ENCODE results near the gene TTC31. TPM values are rescaled to one million over a fixed set of nuclear protein-coding genes. Genes with fewer than 3 reads are reported as not detected.

Gene TTC31
- total and polyA plus RNA-seq, 4 donors, result 5.6 to 21.8 (median 18.3) TPM

GRCh38 chr2:74503506-74504475, 20.9 kb downstream of the TTC31 start:
- H3K36me3 ChIP-seq (ENCODE audit: control insufficient read depth, insufficient read depth, low read length), result peaks cover 15% of the 10 kb centered on the region
- H3K9me3 ChIP-seq (ENCODE audit: control insufficient read depth, insufficient read depth, low read length), result no peaks in the 10 kb centered on the region
- H3K27me3 ChIP-seq (ENCODE audit: control insufficient read depth, insufficient read depth, low read length), result peaks cover 83% of the 10 kb centered on the region
- H3K4me3 ChIP-seq (ENCODE audit: low read depth, low read length), result peak overlapping the region; percentile 45
- peaks cover 70% of the 10 kb centered on the region for H3K4me1 ChIP-seq (ENCODE audit: control insufficient read depth, insufficient read depth, low read length)
- H3K27ac ChIP-seq (ENCODE audit: low read depth, low read length), result no peak overlapping the region
- 21% methylated on average over 44 of the region's 45 CpGs for WGBS (ENCODE audit: insufficient coverage)
- no peak for DNase-seq (ENCODE audit: low read depth in 4 of 6, low spot score in 6 of 6)

GRCh38 chr2:74504591-74504990, 21.7 kb downstream of the TTC31 start:
- Histone ChIP-seq H3K4me1 (ENCODE audit: control insufficient read depth, insufficient read depth, low read length) (peaks cover 62% of the 10 kb centered on the region), H3K36me3 (ENCODE audit: control insufficient read depth, insufficient read depth, low read length) (peaks cover 15% of the 10 kb centered on the region), H3K4me3 (ENCODE audit: low read depth, low read length) (no peak overlapping the region), H3K9me3 (ENCODE audit: control insufficient read depth, insufficient read depth, low read length) (no peaks in the 10 kb centered on the region), H3K27ac (ENCODE audit: low read depth, low read length) (no peak overlapping the region), H3K27me3 (ENCODE audit: control insufficient read depth, insufficient read depth, low read length) (peaks cover 80% of the 10 kb centered on the region)
- 83% methylated on average over 1 of the region's 3 CpGs for WGBS (ENCODE audit: insufficient coverage)
- no peak for DNase-seq (ENCODE audit: low read depth in 4 of 6, low spot score in 6 of 6)

GRCh38 chr2:74505448-74506246, 22.8 kb downstream of the TTC31 start:
- no peak overlapping the region for H3K27ac ChIP-seq (ENCODE audit: low read depth, low read length)
- H3K9me3 ChIP-seq (ENCODE audit: control insufficient read depth, insufficient read depth, low read length), result no peaks in the 10 kb centered on the region
- H3K36me3 ChIP-seq (ENCODE audit: control insufficient read depth, insufficient read depth, low read length), result peaks cover 15% of the 10 kb centered on the region
- no peak overlapping the region for H3K4me3 ChIP-seq (ENCODE audit: low read depth, low read length)
- no CpG with 5 or more reads among the region's 14 CpGs for WGBS (ENCODE audit: insufficient coverage)
- DNase-seq (ENCODE audit: low read depth in 4 of 6, low spot score in 6 of 6), result no peak
- H3K4me1 ChIP-seq (ENCODE audit: control insufficient read depth, insufficient read depth, low read length), result peaks cover 55% of the 10 kb centered on the region
- peaks cover 80% of the 10 kb centered on the region for H3K27me3 ChIP-seq (ENCODE audit: control insufficient read depth, insufficient read depth, low read length)

- peaks cover 80% of the 10 kb centered on the region for H3K27me3 ChIP-seq (ENCODE audit: control insufficient read depth, insufficient read depth, low read length)
These were observed 24.5 kb downstream of the TTC31 start, which contains the start of gene PCGF1 for GRCh38 chr2:74507145-74507925. TSS of gene PCGF1 (minus strand) at chr2:74507695. CDS start at chr2:74507668, 27 bp downstream.

GRCh38 chr2:74507926-74508520, 25.1 kb downstream of the TTC31 start:
- WGBS (ENCODE audit: insufficient coverage), result 1% methylated on average over 29 of the region's 38 CpGs
- Histone ChIP-seq H3K9me3 (ENCODE audit: control insufficient read depth, insufficient read depth, low read length) (no peaks in the 10 kb centered on the region), H3K27me3 (ENCODE audit: control insufficient read depth, insufficient read depth, low read length) (peaks cover 79% of the 10 kb centered on the region), H3K4me3 (ENCODE audit: low read depth, low read length) (peak overlapping the region; percentile 100), H3K36me3 (ENCODE audit: control insufficient read depth, insufficient read depth, low read length) (peaks cover 15% of the 10 kb centered on the region), H3K4me1 (ENCODE audit: control insufficient read depth, insufficient read depth, low read length) (peaks cover 42% of the 10 kb centered on the region), H3K27ac (ENCODE audit: low read depth, low read length) (peak overlapping the region; percentile 100)
- DNase-seq (ENCODE audit: low read depth in 4 of 6, low spot score in 6 of 6), result peak in 1 of 6 donors; percentile 69

More at GRCh38 chr2:74507145-74507925, 24.5 kb downstream of the TTC31 start, which contains the start of gene PCGF1:
- DNase-seq (ENCODE audit: low read depth in 4 of 6, low spot score in 6 of 6), result peak; percentile 98 to 100 (median 98)
- Histone ChIP-seq H3K36me3 (ENCODE audit: control insufficient read depth, insufficient read depth, low read length) (peaks cover 15% of the 10 kb centered on the region), H3K27ac (ENCODE audit: low read depth, low read length) (peak within 1 kb of the TSS; percentile 100), H3K4me1 (ENCODE audit: control insufficient read depth, insufficient read depth, low read length) (peaks cover 49% of the 10 kb centered on the region), H3K9me3 (ENCODE audit: control insufficient read depth, insufficient read depth, low read length) (no peaks in the 10 kb centered on the region), H3K4me3 (ENCODE audit: low read depth, low read length) (peak within 1 kb of the TSS; percentile 100)
- WGBS (ENCODE audit: insufficient coverage), result under 1% methylated on average over 49 of the region's 56 CpGs

- no peak for DNase-seq (ENCODE audit: low read depth in 4 of 6, low spot score in 6 of 6)
- no peaks in the 10 kb centered on the region for H3K9me3 ChIP-seq (ENCODE audit: control insufficient read depth, insufficient read depth, low read length)
- peaks cover 79% of the 10 kb centered on the region for H3K27me3 ChIP-seq (ENCODE audit: control insufficient read depth, insufficient read depth, low read length)
- no peak overlapping the region for H3K27ac ChIP-seq (ENCODE audit: low read depth, low read length)
- H3K36me3 ChIP-seq (ENCODE audit: control insufficient read depth, insufficient read depth, low read length), result peaks cover 9% of the 10 kb centered on the region
- H3K4me3 ChIP-seq (ENCODE audit: low read depth, low read length), result no peak overlapping the region
- H3K4me1 ChIP-seq (ENCODE audit: control insufficient read depth, insufficient read depth, low read length), result peaks cover 42% of the 10 kb centered on the region
- 84% methylated on average over 4 of the region's 4 CpGs for WGBS (ENCODE audit: insufficient coverage)
These were observed 27.4 kb downstream of the TTC31 start for GRCh38 chr2:74510272-74510671.

GRCh38 chr2:74511104-74511989, 28.5 kb downstream of the TTC31 start:
- no peak overlapping the region for H3K4me3 ChIP-seq (ENCODE audit: low read depth, low read length)
- H3K4me1 ChIP-seq (ENCODE audit: control insufficient read depth, insufficient read depth, low read length), result peaks cover 42% of the 10 kb centered on the region
- no peak overlapping the region for H3K27ac ChIP-seq (ENCODE audit: low read depth, low read length)
- peaks cover 81% of the 10 kb centered on the region for H3K27me3 ChIP-seq (ENCODE audit: control insufficient read depth, insufficient read depth, low read length)
- DNase-seq (ENCODE audit: low read depth in 4 of 6, low spot score in 6 of 6), result no peak
- H3K36me3 ChIP-seq (ENCODE audit: control insufficient read depth, insufficient read depth, low read length), result no peaks in the 10 kb centered on the region
- 35% methylated on average over 7 of the region's 11 CpGs for WGBS (ENCODE audit: insufficient coverage)
- no peaks in the 10 kb centered on the region for H3K9me3 ChIP-seq (ENCODE audit: control insufficient read depth, insufficient read depth, low read length)
